Endothelial cell of umbilical vein (primary cell): ENCODE data around the gene KCTD13. TPM values are rescaled to one million over a fixed set of nuclear protein-coding genes. Genes with fewer than 3 reads are reported as not detected.

Experiments used
- BruUV-seq: library from RNA; stranded (reverse); fragments of 400-500 nt; replicated peaks from 2 replicates; lab custom pipeline; 2021; lab: Mats Ljungman, UMichigan
- CTCF ChIA-PET: fragments of 300-600, 350-600 bp; sonication (Branson Sonifier 250); formaldehyde crosslinking; loops from one replicate; lab custom pipeline; 2021; ENCODE audit warnings: antibody characterized with exemption, inconsistent platforms; lab: Charles Lee
- POLR2A ChIA-PET: fragments of 300-600, 350-600 bp; sonication (Branson Sonifier 250); formaldehyde crosslinking; loops from one replicate; lab custom pipeline; 2021; ENCODE audit warnings: antibody characterized with exemption, inconsistent platforms; lab: Charles Lee
- DNase-seq: peaks from one replicate; pipeline ENCODE4 v3.0.0-alpha.2; 2011; ENCODE audit warnings: low read depth, low spot score
- FAIRE-seq: peaks from 2 replicates; lab custom pipeline; 2011; peaks lifted over from hg19 to GRCh38; lab: Jason Lieb, UNC
- H2AFZ ChIP-seq: 2 replicates; pipeline ENCODE4 v1.6.0; 2012; ENCODE audit warnings: low read depth, low read length, control low read depth, inconsistent platforms
- H3K27ac ChIP-seq: 2 replicates; pipeline ENCODE4 v1.5.1; 2011; ENCODE audit warnings: low read depth, mild to moderate bottlenecking, control low read depth, low read length, moderate library complexity; ENCODE audit not compliant: insufficient read depth
- H3K27me3 ChIP-seq, 2 experiments: 2 replicates each; pipeline versions ENCODE4 v1.6.0 to v1.6.1; 2011; ENCODE audit warnings: low read length in 2 of 2, mixed read lengths in 1 of 2; ENCODE audit not compliant: control insufficient read depth in 2 of 2, insufficient read depth in 2 of 2
- H3K36me3 ChIP-seq, 2 experiments: 2 replicates in 1 of 2; 3 replicates in 1 of 2; pipeline ENCODE4 v1.5.1; 2011; ENCODE audit warnings: low read length in 2 of 2, mild to moderate bottlenecking in 1 of 2, moderate library complexity in 1 of 2; ENCODE audit not compliant: control insufficient read depth in 2 of 2, insufficient read depth in 2 of 2; ENCODE audit errors: extremely low read depth in 1 of 2
- H3K4me1 ChIP-seq: 3 replicates; pipeline ENCODE4 v1.5.1; 2011; ENCODE audit warnings: mild to moderate bottlenecking, low read length; ENCODE audit not compliant: control insufficient read depth, insufficient read depth; ENCODE audit errors: extremely low read depth
- H3K4me2 ChIP-seq: 2 replicates; pipeline ENCODE4 v1.6.1; 2011; ENCODE audit warnings: low read length, control low read depth, mixed read lengths; ENCODE audit not compliant: insufficient read depth
- H3K4me3 ChIP-seq, 3 experiments: fragments of 200-600 bp in 1 of 3; sonication (generic), shearing (Covaris generic) in 1 of 3; replicated peaks in 1 of 3; 2 replicates each; pipeline ENCODE4 v1.5.1; 2011 to 2016; ENCODE audit warnings: control low read depth in 3 of 3, low read length in 3 of 3, mild to moderate bottlenecking in 2 of 3, inconsistent platforms in 1 of 3, low read depth in 1 of 3, moderate library complexity in 1 of 3; ENCODE audit not compliant: insufficient read depth in 1 of 3
- H3K79me2 ChIP-seq: 2 replicates; pipeline ENCODE4 v1.6.0; 2012; ENCODE audit warnings: low read length, inconsistent platforms; ENCODE audit not compliant: control insufficient read depth, insufficient read depth
- H3K9ac ChIP-seq: replicated peaks from 2 replicates; pipeline ENCODE3; 2011; ENCODE audit warnings: low read length, control low read depth; ENCODE audit not compliant: insufficient read depth; ENCODE audit errors: extremely low read depth
- H3K9me1 ChIP-seq: replicated peaks from 3 replicates; pipeline ENCODE4 v1.6.0; 2011; ENCODE audit warnings: mild to moderate bottlenecking, low read length; ENCODE audit not compliant: control insufficient read depth, insufficient read depth; ENCODE audit errors: extremely low read depth
- H3K9me3 ChIP-seq: replicated peaks from 2 replicates; pipeline ENCODE4 v1.5.1; 2012; ENCODE audit warnings: low read length, inconsistent platforms; ENCODE audit not compliant: control insufficient read depth, insufficient read depth
- H4K20me1 ChIP-seq: replicated peaks from 2 replicates; pipeline ENCODE3; 2011; ENCODE audit warnings: mild to moderate bottlenecking, low read length; ENCODE audit not compliant: control insufficient read depth, insufficient read depth; ENCODE audit errors: extremely low read depth
- CTCF ChIP-seq, 2 donors: IDR thresholded peaks; 1 replicate in 1 of 2; 2 replicates in 1 of 2; pipeline ENCODE4 v1.5.1; 2011; ENCODE audit warnings: low read length in 2 of 2, mild to moderate bottlenecking in 2 of 2, moderate library complexity in 2 of 2, control low read depth in 1 of 2, inconsistent platforms in 1 of 2, low read depth in 1 of 2; ENCODE audit not compliant: insufficient read depth in 1 of 2; ENCODE audit errors: extremely low read depth in 1 of 2
- EZH2 ChIP-seq: IDR thresholded peaks from 2 replicates; pipeline ENCODE4 v1.6.1; 2012; ENCODE audit warnings: borderline replicate concordance, low read depth, mild to moderate bottlenecking, moderate library complexity, low read length, inconsistent platforms; ENCODE audit not compliant: severe bottlenecking
- FOS ChIP-seq: IDR thresholded peaks from 2 replicates; pipeline ENCODE4 v1.6.1; 2011; ENCODE audit warnings: mild to moderate bottlenecking, low read length, moderate library complexity, borderline replicate concordance; ENCODE audit not compliant: insufficient read depth
- GATA2 ChIP-seq: IDR thresholded peaks from 2 replicates; pipeline ENCODE4 v1.7.0; 2011; ENCODE audit warnings: low read depth, mild to moderate bottlenecking, moderate library complexity, mixed read lengths, low read length; ENCODE audit not compliant: insufficient read length, insufficient read depth
- JUN ChIP-seq: IDR thresholded peaks from 2 replicates; pipeline ENCODE4 v1.6.1; 2011; ENCODE audit warnings: borderline replicate concordance, low read depth; ENCODE audit not compliant: insufficient read length, insufficient read depth
- MAX ChIP-seq: IDR thresholded peaks from 2 replicates; pipeline ENCODE4 v1.6.1; 2011; ENCODE audit not compliant: insufficient read depth, insufficient read length
- MYC ChIP-seq: IDR thresholded peaks from one replicate; pipeline ENCODE4 v1.6.1; 2011; ENCODE audit warnings: mild to moderate bottlenecking, low read depth, low read length
- POLR2A ChIP-seq: IDR thresholded peaks from 2 replicates; pipeline ENCODE4 v1.6.1; 2012; ENCODE audit warnings: low read depth, mild to moderate bottlenecking, control low read depth, low read length
- POLR2AphosphoS5 ChIP-seq: IDR thresholded peaks from 2 replicates; pipeline ENCODE4 v1.6.1; 2012; ENCODE audit warnings: low read depth, mild to moderate bottlenecking, control low read depth, low read length, moderate library complexity; ENCODE audit not compliant: insufficient read depth
- dilution Hi-C: fragments of 300-500 bp; cut with MboI; formaldehyde crosslinking; loops from one replicate; pipeline ENCODE4 v1.15.0; 2019; ENCODE audit warnings: low sequenced_read_pairs; ENCODE audit not compliant: extremely low pct_ligation_motif_present
- intact Hi-C: fragments of 100-400 bp; cut with micrococcal nuclease; formaldehyde crosslinking; loops from one replicate; pipeline ENCODE4 v1.10.0; 2022
- polyA plus RNA-seq, 4 experiments: library from polyadenylated mRNA; depleted of rRNA in 3 of 4; stranded (reverse) in 3 of 4; unstranded in 1 of 4; fragments of >200 nt; gene quantifications; 2 replicates each; pipeline versions ENCODE4 v1.2.1 to v1.2.3, GENCODE V29; 2011 to 2012; ENCODE audit warnings: missing spikeins in 1 of 4
- total RNA-seq: library from RNA; stranded (reverse); gene quantifications from 2 replicates; pipeline ENCODE4 v1.2.3, GENCODE V29; 2021

Gene KCTD13
- total and polyA plus RNA-seq, 2 donors (not counting 3 experiments of a cell fraction or from before 2014, with no cell fraction given): 22.6 to 24.2 TPM

GRCh38 chr16:29963021-29963743 lies 37.2 kb upstream of the KCTD13 start:
- Histone ChIP-seq H3K36me3 (peaks cover 0 to 2% of the 10 kb centered on the region in 2 experiments), H3K9ac (peak overlapping the region; percentile 83), H3K27ac (no peak overlapping the region), H3K27me3 (no peaks in the 10 kb centered on the region), H4K20me1 (no peaks in the 10 kb centered on the region), H2AFZ (peak overlapping the region; percentile 61), H3K9me3 (no peaks in the 10 kb centered on the region), H3K4me2 (peak overlapping the region; percentile 93), H3K4me3 (peak overlapping the region in 2 of 3 experiments; percentile 63 to 82), H3K4me1 (peaks cover 15% of the 10 kb centered on the region), H3K79me2 (peaks cover 2% of the 10 kb centered on the region), H3K9me1 (no peaks in the 10 kb centered on the region)
- DNase-seq (no peak), FAIRE-seq (no peak)
- intact Hi-C loops: no loop called here
- ChIA-PET CTCF (interaction anchor here (0.6 to 3.8 kb wide), 8 partner anchors 10 to 272 kb away, joined by 3 to 16 read pairs (median 4); partner anchors contain the start of genes ASPHD1 and KCTD13), POLR2A (interaction anchor here (2.9 kb wide), 1 partner anchor 10 kb away, joined by 14 read pairs; the partner anchor contains the start of gene TAOK2)
- dilution Hi-C loops: no loop called here
- no TSS peak for BruUV-seq
- TF ChIP-seq POLR2A (no peak), POLR2AphosphoS5 (no peak), CTCF (IDR thresholded peaks at IDR 0.05; ENCODE audit: extremely low read depth in 1 of 2, insufficient read depth in 1 of 2, low read depth in 1 of 2, low read length in 2 of 2) (no peak), GATA2 (no peak), MAX (no peak), JUN (no peak), EZH2 (no peak), MYC (no peak), FOS (no peak)
